Stimulated activated CD8-positive, alpha-beta memory T cell treated with anti-CD3 and anti-CD28 coated beads, Interleukin-7, amount 100 ng/mL, for 4 hours (primary cell): Measurements from ENCODE around the gene DIAPH3.

ENCODE experiments used
- DNase-seq, 2 donors: peaks; one replicate each; pipeline ENCODE4 v3.0.0-alpha.2; 2020; ENCODE audit warnings: low read depth in 2 of 2

DIAPH3 gene

GRCh38 chr13:60026286-60026685 lies 137.4 kb downstream of the DIAPH3 start:
- DNase-seq = no peak

- no peak for DNase-seq
Observed at GRCh38 chr13:60020288-60020687, 143.4 kb downstream of the DIAPH3 start.

- no peak for DNase-seq
Observed at GRCh38 chr13:60019119-60019993, 144.4 kb downstream of the DIAPH3 start.

GRCh38 chr13:60018536-60018935 lies 145.2 kb downstream of the DIAPH3 start:
- no peak for DNase-seq

- no peak for DNase-seq
Observed at GRCh38 chr13:60016229-60016628, 147.5 kb downstream of the DIAPH3 start.

GRCh38 chr13:60013166-60013565 lies 150.6 kb downstream of the DIAPH3 start:
- no peak for DNase-seq

- DNase-seq = no peak
Observed at GRCh38 chr13:60012488-60012887, 151.2 kb downstream of the DIAPH3 start.

GRCh38 chr13:60009300-60010253 lies 154.2 kb downstream of the DIAPH3 start:
- DNase-seq = no peak

- DNase-seq = no peak
Observed at GRCh38 chr13:60001889-60002288, 161.8 kb downstream of the DIAPH3 start.

GRCh38 chr13:60000976-60001375 lies 162.8 kb downstream of the DIAPH3 start:
- no peak for DNase-seq

- no peak for DNase-seq
Observed at GRCh38 chr13:60000081-60000480, 163.6 kb downstream of the DIAPH3 start.

GRCh38 chr13:59997976-59998375 lies 165.8 kb downstream of the DIAPH3 start:
- no peak for DNase-seq

- no peak for DNase-seq
Observed at GRCh38 chr13:59996461-59996980, 167.2 kb downstream of the DIAPH3 start.

- no peak for DNase-seq
Observed at GRCh38 chr13:59991395-59991794, 172.3 kb downstream of the DIAPH3 start.

- DNase-seq = no peak
Observed at GRCh38 chr13:59982631-59983382, 180.9 kb downstream of the DIAPH3 start.

- DNase-seq = no peak
Observed at GRCh38 chr13:59979589-59979988, 184.1 kb downstream of the DIAPH3 start.

GRCh38 chr13:59978862-59979261 lies 184.9 kb downstream of the DIAPH3 start:
- no peak for DNase-seq

GRCh38 chr13:59976856-59977255 lies 186.9 kb downstream of the DIAPH3 start:
- DNase-seq = no peak

- DNase-seq = no peak
Observed at GRCh38 chr13:59975807-59976435, 187.8 kb downstream of the DIAPH3 start.

GRCh38 chr13:59970847-59971246 lies 192.9 kb downstream of the DIAPH3 start:
- DNase-seq = no peak

GRCh38 chr13:59963827-59964226 lies 199.9 kb downstream of the DIAPH3 start:
- DNase-seq = no peak
